AG10803 (cell line): ENCODE data around the gene OR52E4.

Experiments used
- DNase-seq: peaks from one replicate; pipeline ENCODE4 v3.0.0; 2010; ENCODE audit warnings: low read depth
- H3K4me3 ChIP-seq: 2 replicates; pipeline ENCODE4 v1.5.1; 2011; ENCODE audit warnings: mild to moderate bottlenecking, low read length, control low read depth
- TF ChIP-seq, protein P1 (sequence below): conservative IDR thresholded peaks from 2 replicates; pipeline ENCODE4 v1.5.1; 2011; ENCODE audit warnings: mild to moderate bottlenecking, low read length, control low read depth, inconsistent platforms

OR52E4 gene

DNA sequence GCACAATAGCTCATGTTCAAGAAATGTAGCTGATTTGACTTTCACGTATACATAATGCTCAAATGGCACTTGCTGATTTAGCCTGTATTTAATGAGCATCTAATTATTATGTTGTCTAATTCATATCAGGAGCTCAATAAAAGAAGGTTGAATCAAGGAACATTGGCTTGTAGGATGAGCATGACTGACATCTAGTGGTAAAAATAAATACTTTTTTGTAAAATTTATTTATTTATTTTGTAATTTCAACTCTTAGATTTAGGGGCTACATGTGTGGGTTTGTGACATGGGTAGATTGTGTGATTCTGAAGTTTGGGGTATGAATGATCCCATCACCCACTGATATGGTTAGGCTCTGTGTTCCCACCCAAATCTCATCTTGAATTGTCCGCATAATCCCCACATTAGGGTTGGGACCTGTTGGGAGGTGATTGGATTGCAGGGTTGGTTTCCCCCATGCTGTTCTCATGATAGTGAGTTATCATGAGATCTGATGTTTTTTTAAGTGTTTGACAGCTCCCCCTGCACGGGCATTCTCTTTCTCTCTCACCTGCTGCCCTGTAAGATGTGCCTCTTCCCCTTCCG is 10.9 kb downstream of the OR52E4 start:
- TF ChIP-seq, protein P1, sequence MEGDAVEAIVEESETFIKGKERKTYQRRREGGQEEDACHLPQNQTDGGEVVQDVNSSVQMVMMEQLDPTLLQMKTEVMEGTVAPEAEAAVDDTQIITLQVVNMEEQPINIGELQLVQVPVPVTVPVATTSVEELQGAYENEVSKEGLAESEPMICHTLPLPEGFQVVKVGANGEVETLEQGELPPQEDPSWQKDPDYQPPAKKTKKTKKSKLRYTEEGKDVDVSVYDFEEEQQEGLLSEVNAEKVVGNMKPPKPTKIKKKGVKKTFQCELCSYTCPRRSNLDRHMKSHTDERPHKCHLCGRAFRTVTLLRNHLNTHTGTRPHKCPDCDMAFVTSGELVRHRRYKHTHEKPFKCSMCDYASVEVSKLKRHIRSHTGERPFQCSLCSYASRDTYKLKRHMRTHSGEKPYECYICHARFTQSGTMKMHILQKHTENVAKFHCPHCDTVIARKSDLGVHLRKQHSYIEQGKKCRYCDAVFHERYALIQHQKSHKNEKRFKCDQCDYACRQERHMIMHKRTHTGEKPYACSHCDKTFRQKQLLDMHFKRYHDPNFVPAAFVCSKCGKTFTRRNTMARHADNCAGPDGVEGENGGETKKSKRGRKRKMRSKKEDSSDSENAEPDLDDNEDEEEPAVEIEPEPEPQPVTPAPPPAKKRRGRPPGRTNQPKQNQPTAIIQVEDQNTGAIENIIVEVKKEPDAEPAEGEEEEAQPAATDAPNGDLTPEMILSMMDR = peak; percentile 54
- peak; percentile 9 for DNase-seq
- no peak overlapping the region for H3K4me3 ChIP-seq

DNA sequence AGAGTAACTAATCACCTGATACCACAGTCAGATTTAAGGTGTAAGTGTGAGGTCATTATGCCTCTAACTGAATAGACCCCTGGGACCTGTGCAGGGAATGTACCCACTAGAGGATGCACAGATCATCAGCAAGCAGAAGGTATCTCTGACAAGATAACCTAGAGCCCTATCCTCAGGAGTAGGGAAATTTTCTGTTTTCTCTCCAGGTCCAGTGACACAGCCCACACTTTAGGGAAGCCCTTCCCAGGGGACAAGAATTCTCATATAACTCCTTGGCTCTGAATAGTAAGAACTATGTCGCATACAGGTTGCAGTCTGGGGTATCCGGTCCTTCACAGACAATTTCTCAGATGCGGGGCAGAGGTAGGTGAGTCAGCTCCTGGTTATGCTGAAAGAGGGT is 12.5 kb downstream of the OR52E4 start, which contains the start of gene OR52E5:
TSS of gene OR52E5 (plus strand) at position 301 of the 400 bp plus-strand sequence. CDS start 7,569 bp downstream, outside the sequence.
- TF ChIP-seq, protein P1 = no peak
- DNase-seq = no peak
- no peak within 1 kb of the TSS for H3K4me3 ChIP-seq

DNA sequence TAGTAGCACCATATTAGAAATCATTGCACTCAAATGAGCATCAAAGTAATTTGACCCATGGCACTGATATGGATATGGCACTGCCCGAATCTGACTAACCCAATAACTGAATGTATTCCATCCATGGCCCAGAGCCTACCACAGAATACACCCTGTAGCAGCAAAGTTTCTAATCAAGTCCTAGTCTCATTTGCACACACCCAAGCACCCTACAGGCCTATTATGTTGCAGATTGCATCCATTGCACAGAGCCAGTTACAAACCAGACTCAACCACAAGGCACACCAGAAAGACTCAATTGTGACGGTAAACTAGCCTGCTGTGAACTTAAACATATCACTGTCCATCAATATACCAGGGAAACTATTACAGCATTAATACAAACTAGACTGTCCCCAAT is 19.1 kb downstream of the OR52E4 start:
- TF ChIP-seq, protein P1 = no peak
- DNase-seq = no peak
- H3K4me3 ChIP-seq = no peak overlapping the region

DNA sequence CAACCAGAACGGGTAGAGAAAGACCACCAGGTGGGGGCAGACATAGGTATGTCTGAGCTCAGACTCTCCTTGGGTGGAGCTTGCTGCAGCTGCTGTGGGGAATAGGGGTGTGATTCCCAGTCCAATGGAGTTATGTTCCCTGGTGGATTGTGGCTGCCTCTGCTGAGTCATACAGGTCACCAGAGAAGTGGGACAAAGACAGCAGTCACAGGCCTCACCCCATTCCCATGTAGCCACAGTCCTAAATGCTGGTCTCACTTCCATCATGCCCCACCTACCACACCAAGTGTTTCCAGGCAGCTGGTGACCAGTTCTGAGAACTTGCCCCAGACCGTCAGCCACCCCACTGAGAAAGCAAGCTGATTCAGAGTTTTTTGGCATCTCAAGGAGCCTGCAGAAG is 30.1 kb downstream of the OR52E4 start:
- H3K4me3 ChIP-seq = no peak overlapping the region
- no peak for DNase-seq
- TF ChIP-seq, protein P1 = no peak

DNA sequence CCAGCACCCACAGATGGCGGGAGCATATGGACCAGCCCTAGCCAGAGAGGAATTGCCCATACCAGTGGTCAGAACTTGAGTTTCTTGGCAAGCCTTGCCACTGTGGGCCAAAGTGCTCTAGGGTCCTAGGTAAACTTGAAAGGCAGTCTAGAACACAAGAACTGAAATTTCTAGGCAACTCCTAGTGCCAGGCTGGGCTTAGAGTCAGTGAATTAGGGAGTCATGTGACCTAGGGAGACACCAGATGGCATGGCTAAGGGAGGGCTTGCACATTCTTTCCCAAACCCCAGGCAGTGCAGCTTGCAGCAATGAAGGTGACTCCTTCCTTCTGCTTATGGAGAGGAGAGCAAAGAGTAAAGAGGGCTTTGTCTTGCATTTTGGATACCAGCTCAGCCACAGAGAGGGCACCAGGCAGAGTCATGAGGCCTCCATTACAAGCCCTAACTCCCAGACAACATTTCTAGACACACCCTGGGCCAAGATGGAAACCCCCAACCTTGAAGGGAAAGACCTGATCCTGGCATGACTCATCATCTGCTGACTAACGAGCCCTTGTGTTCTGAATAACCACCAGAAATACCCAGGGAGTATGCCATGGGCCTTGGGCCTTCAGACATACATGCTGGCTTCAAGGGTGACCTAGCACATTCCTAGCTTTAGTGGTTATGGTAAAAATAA is 42.5 kb downstream of the OR52E4 start:
- TF ChIP-seq, protein P1 = no peak
- no peak overlapping the region for H3K4me3 ChIP-seq
- DNase-seq = no peak

DNA sequence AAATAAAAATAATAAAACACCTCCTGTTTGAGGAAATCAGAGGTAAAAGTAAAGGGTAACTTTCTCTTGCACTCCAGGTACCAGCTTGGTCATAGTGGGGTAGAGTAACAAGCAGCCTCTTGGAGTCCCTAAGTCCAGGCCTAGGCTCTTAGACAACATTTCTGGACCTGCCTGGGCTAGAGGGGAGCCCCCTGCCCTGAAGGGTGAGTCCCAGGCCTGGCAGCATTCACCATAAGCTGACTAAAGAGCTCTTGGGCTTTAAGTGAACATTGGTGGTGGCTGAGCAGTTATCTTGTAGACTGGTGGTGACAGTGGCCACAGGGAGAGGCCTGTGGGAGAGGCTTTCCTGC is 43.0 kb downstream of the OR52E4 start:
- DNase-seq = no peak
- TF ChIP-seq, protein P1 = no peak
- H3K4me3 ChIP-seq = no peak overlapping the region

DNA sequence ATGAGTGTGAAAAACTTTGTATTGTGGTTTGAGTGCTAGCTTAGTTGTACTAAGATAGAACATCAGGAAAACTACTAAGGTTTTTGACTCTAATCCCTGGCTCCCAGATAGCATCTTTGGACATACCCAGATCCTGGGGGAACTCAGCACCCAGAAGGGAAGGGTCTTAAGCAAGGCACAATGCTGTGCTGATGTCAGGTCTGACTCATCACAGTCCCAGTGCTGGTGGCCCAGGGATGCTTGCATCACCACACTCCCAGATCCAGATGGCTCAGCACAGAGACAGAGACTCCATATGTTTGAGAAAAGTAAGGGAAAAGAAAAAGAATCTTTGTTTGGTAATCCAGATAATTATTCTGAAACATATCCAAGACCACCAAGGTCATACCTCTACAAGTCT is 43.4 kb downstream of the OR52E4 start:
- no peak for DNase-seq
- no peak overlapping the region for H3K4me3 ChIP-seq
- TF ChIP-seq, protein P1 = no peak
